Heart right ventricle (tissue), 16 donors: ENCODE data around the gene KIF3A. TPM values are rescaled to one million over a fixed set of nuclear protein-coding genes. Genes with fewer than 3 reads are reported as not detected.

Experiments
- ATAC-seq, 8 donors: fragments of 200-7000 bp; cut with Tn5 transposase; one replicate each; pipeline ENCODE4 v1.9.1; 2020; ENCODE audit warnings: mild to moderate bottlenecking in 8 of 8, moderate library complexity in 8 of 8, moderate number of reproducible peaks in 1 of 8
- DNase-seq, 2 donors: peaks; one replicate each; pipeline ENCODE4 v3.0.0-alpha.2; 2020
- H3K27ac ChIP-seq, 10 donors: fragments of 200-600 bp; sonication (generic) in 2 of 10; one replicate each; pipeline versions ENCODE4 v1.5.0 to v1.8.0; 2020 to 2022; ENCODE audit warnings: mild to moderate bottlenecking in 3 of 10
- H3K27me3 ChIP-seq, 7 donors: fragments of 200-600 bp; one replicate each; pipeline ENCODE4 v1.8.0; 2021 to 2022; ENCODE audit warnings: mild to moderate bottlenecking in 2 of 7
- H3K36me3 ChIP-seq, 9 donors: fragments of 200-600 bp; sonication (generic) in 1 of 9; one replicate each; pipeline versions ENCODE4 v1.5.0 to v1.8.0; 2020 to 2022; ENCODE audit warnings: mild to moderate bottlenecking in 2 of 9
- H3K4me1 ChIP-seq, 9 donors: fragments of 200-600 bp; sonication (generic) in 1 of 9; one replicate each; pipeline versions ENCODE4 v1.5.0 to v1.8.0; 2020 to 2022; ENCODE audit warnings: mild to moderate bottlenecking in 4 of 9
- H3K4me3 ChIP-seq, 10 donors: fragments of 200-600 bp; sonication (generic) in 2 of 10; one replicate each; pipeline versions ENCODE4 v1.5.0 to v1.8.0; 2020 to 2022; ENCODE audit warnings: mild to moderate bottlenecking in 7 of 10, moderate library complexity in 2 of 10
- H3K9me3 ChIP-seq, 11 donors: fragments of 200-600 bp in 10 of 11; sonication (generic) in 2 of 11; one replicate each; pipeline versions ENCODE4 v1.5.0 to v1.8.0; 2013 to 2022; ENCODE audit warnings: mild to moderate bottlenecking in 2 of 11, control low read depth in 1 of 11, moderate library complexity in 1 of 11
- WGBS, 2 donors: extraction: QIAGEN DNeasy Blood & Tissue Kit; methylation state at CpG; one replicate each; pipeline ENCODE4 v1.1.7; 2013; ENCODE audit warnings: inconsistent platforms in 1 of 2; 5-methylcytosine and 5-hydroxymethylcytosine counted together
- intact Hi-C, 10 donors: fragments of 100-400 bp; cut with DNase I; formaldehyde crosslinking; loops; one replicate each; pipeline versions ENCODE4 v1.11.1 to v1.14.2; 2022
- polyA plus RNA-seq, 2 donors: library from polyadenylated mRNA; stranded (reverse); fragments of 200-250 nt; gene quantifications; one replicate each; pipeline ENCODE4 v1.2.3, GENCODE V29; 2013
- total RNA-seq, 10 donors: library from RNA; stranded (reverse); fragmentation: NEBNext Ultra II Directional in 3 of 10; extraction: Animal tissue kit (Norgen Biotek cat#: 25700) in 3 of 10; gene quantifications; one replicate each; pipeline versions ENCODE4 v1.2.1 to v1.2.4, GENCODE V29; 2021 to 2023
- TF ChIP-seq, protein P1 (sequence below), 9 donors: fragments of 200-600 bp; sonication (generic) in 2 of 9; IDR thresholded peaks; one replicate each; pipeline versions ENCODE4 v1.5.0 to v1.8.0; 2021 to 2022; ENCODE audit warnings: antibody characterized with exemption in 9 of 9, mild to moderate bottlenecking in 5 of 9, moderate library complexity in 1 of 9
- donor health status: Arrhythmogenic right ventricular cardiomyopathy.
- donor health status: ischemic (EF 13 %, LVEDD 7.1; RV severe dilation, severe dysfunction).
- donor health status: healthy with polysubstance abuse.
- donor health status: DM: no; HTN: yes; CAD: no.
- donor health status: DM: no; HTN: no; CAD: no.
- donor health status: ischemic (EF 25% LVEDD 6.9; RV normal size, moderate dysfunction).
- donor health status: ischemic (EF 25% LVEDD 5.7; RV mildly dilated, moderate dysfunction).
- donor health status: healthy.
- donor health status: DM: yes; HTN: yes; CAD: no.
- donor health status: Ischemic cardiomyopathy.
- donor health status: ischemic (EF 35%, LVEDD 5.7; RV mildly dilated, moderate dysfunction).
- donor health status: nonischemic (EF 11% LVEDD 7.7; RV severe dilation, severe dysfunction).
- donor health status: DM: yes; HTN: yes; CAD: no.
- donor health status: PGD.
- donor health status: ischemic (EF 29% LVEDD 5.4; RV normal size, mild dysfunction).
- donor health status: nonischemic (EF 23%, LVEDD 6.1; RV moderate dilation, normal function).

KIF3A gene
- total and polyA plus RNA-seq, 12 donors = 2.2 to 18.6 (median 12.5) TPM

- Histone ChIP-seq H3K4me1 (peaks cover 0 to 11% (median 0%) of the 10 kb centered on the region in 9 donors), H3K4me3 (no peak overlapping the region), H3K9me3 (no peaks in the 10 kb centered on the region), H3K36me3 (no peaks in the 10 kb centered on the region), H3K27ac (no peak overlapping the region), H3K27me3 (peaks cover 0 to 7% (median 4%) of the 10 kb centered on the region in 7 donors)
- no peak for ATAC-seq
- intact Hi-C loops = no loop called here
- WGBS, 2 donors = 92 to 93% methylated on average over 9 of the region's 9 CpGs
- TF ChIP-seq, protein P1, sequence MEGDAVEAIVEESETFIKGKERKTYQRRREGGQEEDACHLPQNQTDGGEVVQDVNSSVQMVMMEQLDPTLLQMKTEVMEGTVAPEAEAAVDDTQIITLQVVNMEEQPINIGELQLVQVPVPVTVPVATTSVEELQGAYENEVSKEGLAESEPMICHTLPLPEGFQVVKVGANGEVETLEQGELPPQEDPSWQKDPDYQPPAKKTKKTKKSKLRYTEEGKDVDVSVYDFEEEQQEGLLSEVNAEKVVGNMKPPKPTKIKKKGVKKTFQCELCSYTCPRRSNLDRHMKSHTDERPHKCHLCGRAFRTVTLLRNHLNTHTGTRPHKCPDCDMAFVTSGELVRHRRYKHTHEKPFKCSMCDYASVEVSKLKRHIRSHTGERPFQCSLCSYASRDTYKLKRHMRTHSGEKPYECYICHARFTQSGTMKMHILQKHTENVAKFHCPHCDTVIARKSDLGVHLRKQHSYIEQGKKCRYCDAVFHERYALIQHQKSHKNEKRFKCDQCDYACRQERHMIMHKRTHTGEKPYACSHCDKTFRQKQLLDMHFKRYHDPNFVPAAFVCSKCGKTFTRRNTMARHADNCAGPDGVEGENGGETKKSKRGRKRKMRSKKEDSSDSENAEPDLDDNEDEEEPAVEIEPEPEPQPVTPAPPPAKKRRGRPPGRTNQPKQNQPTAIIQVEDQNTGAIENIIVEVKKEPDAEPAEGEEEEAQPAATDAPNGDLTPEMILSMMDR (IDR thresholded peaks at IDR 0.05) = no peak
- no peak for DNase-seq
Observed at GRCh38 chr5:132662004-132662401, 75.3 kb downstream of the KIF3A start.

- intact Hi-C loops = no loop called here
- Histone ChIP-seq H3K27ac (no peak overlapping the region), H3K9me3 (no peaks in the 10 kb centered on the region), H3K27me3 (peaks cover 0 to 13% (median 8%) of the 10 kb centered on the region in 7 donors), H3K4me3 (no peak overlapping the region), H3K4me1 (peaks cover 0 to 14% (median 3%) of the 10 kb centered on the region in 9 donors), H3K36me3 (no peaks in the 10 kb centered on the region)
- no peak for ATAC-seq
- no peak for DNase-seq
- 82 to 85% methylated on average over 12 of the region's 12 CpGs for whole genome bisulfite sequencing, 2 donors
- TF ChIP-seq, protein P1 (IDR thresholded peaks at IDR 0.05) = no peak
Observed at GRCh38 chr5:132661231-132662003, 75.9 kb downstream of the KIF3A start.

GRCh38 chr5:132659598-132660493 lies 77.5 kb downstream of the KIF3A start:
- TF ChIP-seq, protein P1 (IDR thresholded peaks at IDR 0.05) = no peak
- DNase-seq (no peak), ATAC-seq (no peak)
- no peaks in the 10 kb centered on the region for H3K36me3 ChIP-seq
- 94 to 95% methylated on average over 23 of the region's 23 CpGs for WGBS, 2 donors
- no peak overlapping the region for H3K4me3 ChIP-seq
- H3K9me3 ChIP-seq = no peaks in the 10 kb centered on the region
- peaks cover 0 to 29% (median 23%) of the 10 kb centered on the region in 7 donors for H3K27me3 ChIP-seq
- intact Hi-C loops = no loop called here
- no peak overlapping the region for H3K27ac ChIP-seq
- H3K4me1 ChIP-seq = peaks cover 0 to 21% (median 10%) of the 10 kb centered on the region in 9 donors
